Esophagus squamous epithelium (tissue), 4 donors: Measurements from ENCODE around the gene ATN1.

ENCODE experiments used
- POLR2A ChIP-seq, 4 donors: fragments of 450-650 bp; IDR thresholded peaks; one replicate each; pipeline ENCODE4 v1.6.1; 2017; ENCODE audit warnings: antibody characterized with exemption in 4 of 4, mild to moderate bottlenecking in 4 of 4, moderate library complexity in 3 of 4
- TF ChIP-seq, protein P1 (sequence below), 6 experiments: fragments of 450-650 bp in 4 of 6; fragments of 200-600 bp in 2 of 6; sonication (generic) in 2 of 6; IDR thresholded peaks; one replicate each; pipeline ENCODE4 v1.5.1; 2016 to 2019; ENCODE audit warnings: antibody characterized with exemption in 6 of 6, mild to moderate bottlenecking in 4 of 6, moderate library complexity in 4 of 6

DNA sequence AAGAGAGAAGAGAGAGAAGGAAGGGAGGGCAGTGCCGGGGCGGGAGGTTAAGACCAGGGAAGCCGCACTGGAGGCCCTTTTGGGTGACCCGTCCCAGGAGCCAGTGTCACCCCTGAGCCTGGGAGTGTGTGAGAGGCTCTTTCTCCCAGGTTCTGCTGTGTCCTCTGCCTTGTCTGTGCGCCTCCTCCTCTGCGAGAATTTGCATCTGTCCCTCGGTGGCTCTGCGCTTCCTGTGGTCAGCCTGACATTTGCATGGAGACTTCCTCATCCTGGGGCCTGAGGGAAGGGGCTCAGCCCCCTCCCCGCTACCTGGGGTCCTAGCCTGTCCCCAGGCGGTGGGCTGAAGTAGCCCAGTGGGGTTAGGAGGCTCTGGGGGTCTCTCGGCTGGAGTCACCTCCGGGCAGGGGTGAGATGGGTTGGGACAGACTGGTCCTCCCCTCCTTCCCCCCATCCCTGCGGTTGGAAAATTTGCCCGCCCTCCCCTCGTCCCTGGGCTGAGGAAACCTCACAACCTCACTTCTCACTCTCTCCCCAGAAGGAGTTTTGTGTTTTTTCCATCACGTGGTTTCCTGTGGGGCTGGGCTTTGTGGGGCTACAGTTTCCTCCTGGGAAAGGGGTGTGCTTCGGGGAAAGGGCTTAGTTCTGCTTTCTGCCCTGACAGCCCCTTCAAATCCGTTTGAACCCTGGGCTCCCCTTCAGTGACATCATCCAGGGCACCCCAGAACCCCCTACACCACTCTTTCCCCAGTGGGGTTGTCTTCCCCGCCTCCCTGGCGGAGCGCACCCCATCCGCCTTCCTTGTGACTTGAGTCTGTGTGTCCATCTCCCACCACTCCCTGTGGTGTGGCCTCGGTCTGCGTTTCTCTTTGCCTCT lies 25.9 kb downstream of the ATN1 start:
- TF ChIP-seq, protein P1, sequence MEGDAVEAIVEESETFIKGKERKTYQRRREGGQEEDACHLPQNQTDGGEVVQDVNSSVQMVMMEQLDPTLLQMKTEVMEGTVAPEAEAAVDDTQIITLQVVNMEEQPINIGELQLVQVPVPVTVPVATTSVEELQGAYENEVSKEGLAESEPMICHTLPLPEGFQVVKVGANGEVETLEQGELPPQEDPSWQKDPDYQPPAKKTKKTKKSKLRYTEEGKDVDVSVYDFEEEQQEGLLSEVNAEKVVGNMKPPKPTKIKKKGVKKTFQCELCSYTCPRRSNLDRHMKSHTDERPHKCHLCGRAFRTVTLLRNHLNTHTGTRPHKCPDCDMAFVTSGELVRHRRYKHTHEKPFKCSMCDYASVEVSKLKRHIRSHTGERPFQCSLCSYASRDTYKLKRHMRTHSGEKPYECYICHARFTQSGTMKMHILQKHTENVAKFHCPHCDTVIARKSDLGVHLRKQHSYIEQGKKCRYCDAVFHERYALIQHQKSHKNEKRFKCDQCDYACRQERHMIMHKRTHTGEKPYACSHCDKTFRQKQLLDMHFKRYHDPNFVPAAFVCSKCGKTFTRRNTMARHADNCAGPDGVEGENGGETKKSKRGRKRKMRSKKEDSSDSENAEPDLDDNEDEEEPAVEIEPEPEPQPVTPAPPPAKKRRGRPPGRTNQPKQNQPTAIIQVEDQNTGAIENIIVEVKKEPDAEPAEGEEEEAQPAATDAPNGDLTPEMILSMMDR (IDR thresholded peaks at IDR 0.05) = no peak
- TF ChIP-seq POLR2A (IDR thresholded peaks at IDR 0.05) = peak in 1 of 4 donors; percentile 72
